Endometrial microvascular endothelial cells (primary cell): Measurements from ENCODE around the gene CAPG. TPM values are rescaled to one million over a fixed set of nuclear protein-coding genes. Genes with fewer than 3 reads are reported as not detected.
"Not testable (repeated sequence)": the region's sequence is repeated elsewhere in the genome, so short reads cannot be mapped to it uniquely, and the experiment has no call there.

Experiments used
- in situ Hi-C: cut with HindIII; loops from 2 replicates; pipeline ENCODE4 v1.10.0; 2017; ENCODE audit warnings: low sequenced_read_pairs, low pct_unique_long_range_greater_than_20kb; ENCODE audit errors: inconsistent ontology term
- total RNA-seq: library from RNA; depleted of rRNA; stranded (reverse); fragments of >200 nt; gene quantifications from one replicate; pipeline ENCODE4 v1.2.3, GENCODE V29; 2015; ENCODE audit errors: inconsistent ontology term

CAPG gene
- total RNA-seq, 1 donor from 2014 or later: 99.7 TPM

GRCh38 chr2:85439569-85439968 is 29.4 kb upstream of the CAPG start:
- in situ Hi-C loops: not testable (repeated sequence)

GRCh38 chr2:85439025-85439472 is 28.9 kb upstream of the CAPG start:
- in situ Hi-C loops: no loop called here

- in situ Hi-C loops: no loop called here
These were observed 28.2 kb upstream of the CAPG start for GRCh38 chr2:85438201-85439024.

GRCh38 chr2:85437488-85438200 is 27.5 kb upstream of the CAPG start:
- in situ Hi-C loops: no loop called here

- in situ Hi-C loops: no loop called here
These were observed 26.8 kb upstream of the CAPG start for GRCh38 chr2:85436836-85437487.

GRCh38 chr2:85435981-85436835 is 26.0 kb upstream of the CAPG start:
- in situ Hi-C loops: no loop called here

- in situ Hi-C loops: no loop called here
These were observed 25.2 kb upstream of the CAPG start for GRCh38 chr2:85435220-85435958.

- in situ Hi-C loops: no loop called here
These were observed 24.5 kb upstream of the CAPG start for GRCh38 chr2:85434696-85435095.

GRCh38 chr2:85433511-85434089 is 23.4 kb upstream of the CAPG start:
- in situ Hi-C loops: no loop called here

GRCh38 chr2:85431570-85432205 is 21.5 kb upstream of the CAPG start:
- in situ Hi-C loops: no loop called here

GRCh38 chr2:85430752-85431569 is 20.8 kb upstream of the CAPG start:
- in situ Hi-C loops: no loop called here

GRCh38 chr2:85429924-85430289 is 19.7 kb upstream of the CAPG start:
- in situ Hi-C loops: no loop called here

GRCh38 chr2:85429213-85429923 is 19.2 kb upstream of the CAPG start:
- in situ Hi-C loops: no loop called here

- in situ Hi-C loops: no loop called here
These were observed 18.2 kb upstream of the CAPG start for GRCh38 chr2:85428343-85428881.

- in situ Hi-C loops: no loop called here
These were observed 17.2 kb upstream of the CAPG start for GRCh38 chr2:85427300-85427835.

GRCh38 chr2:85425588-85425987 is 15.4 kb upstream of the CAPG start:
- in situ Hi-C loops: no loop called here
